Measurements from ENCODE around the gene CYBB.

Gene CYBB

GRCh38 chrX:37781081-37781480, 1.2 kb downstream of the CYBB start:
- H3K4me3 ChIP-seq (ENCODE audit: low read depth, low read length), result no peak overlapping the region
- TF ChIP-seq, protein P1, sequence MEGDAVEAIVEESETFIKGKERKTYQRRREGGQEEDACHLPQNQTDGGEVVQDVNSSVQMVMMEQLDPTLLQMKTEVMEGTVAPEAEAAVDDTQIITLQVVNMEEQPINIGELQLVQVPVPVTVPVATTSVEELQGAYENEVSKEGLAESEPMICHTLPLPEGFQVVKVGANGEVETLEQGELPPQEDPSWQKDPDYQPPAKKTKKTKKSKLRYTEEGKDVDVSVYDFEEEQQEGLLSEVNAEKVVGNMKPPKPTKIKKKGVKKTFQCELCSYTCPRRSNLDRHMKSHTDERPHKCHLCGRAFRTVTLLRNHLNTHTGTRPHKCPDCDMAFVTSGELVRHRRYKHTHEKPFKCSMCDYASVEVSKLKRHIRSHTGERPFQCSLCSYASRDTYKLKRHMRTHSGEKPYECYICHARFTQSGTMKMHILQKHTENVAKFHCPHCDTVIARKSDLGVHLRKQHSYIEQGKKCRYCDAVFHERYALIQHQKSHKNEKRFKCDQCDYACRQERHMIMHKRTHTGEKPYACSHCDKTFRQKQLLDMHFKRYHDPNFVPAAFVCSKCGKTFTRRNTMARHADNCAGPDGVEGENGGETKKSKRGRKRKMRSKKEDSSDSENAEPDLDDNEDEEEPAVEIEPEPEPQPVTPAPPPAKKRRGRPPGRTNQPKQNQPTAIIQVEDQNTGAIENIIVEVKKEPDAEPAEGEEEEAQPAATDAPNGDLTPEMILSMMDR (IDR thresholded peaks at IDR 0.05; ENCODE audit: insufficient read depth, low read length, missing control alignments), result no peak
- CTCF ChIA-PET, result interaction anchor here (0.7 kb wide), 1 partner anchor 35 kb away, joined by 3 read pairs; no protein-coding TSS in a partner anchor
- POLR2A ChIA-PET, result no interaction called here
- DNase-seq (ENCODE audit: low read depth, low spot score), result no peak

GRCh38 chrX:37781814-37782213, 2.0 kb downstream of the CYBB start:
- DNase-seq (ENCODE audit: low read depth, low spot score), result no peak
- TF ChIP-seq, protein P1 (IDR thresholded peaks at IDR 0.05; ENCODE audit: insufficient read depth, low read length, missing control alignments), result no peak
- POLR2A ChIA-PET, result no interaction called here
- CTCF ChIA-PET, result no interaction called here
- no peak overlapping the region for H3K4me3 ChIP-seq (ENCODE audit: low read depth, low read length)

DNA sequence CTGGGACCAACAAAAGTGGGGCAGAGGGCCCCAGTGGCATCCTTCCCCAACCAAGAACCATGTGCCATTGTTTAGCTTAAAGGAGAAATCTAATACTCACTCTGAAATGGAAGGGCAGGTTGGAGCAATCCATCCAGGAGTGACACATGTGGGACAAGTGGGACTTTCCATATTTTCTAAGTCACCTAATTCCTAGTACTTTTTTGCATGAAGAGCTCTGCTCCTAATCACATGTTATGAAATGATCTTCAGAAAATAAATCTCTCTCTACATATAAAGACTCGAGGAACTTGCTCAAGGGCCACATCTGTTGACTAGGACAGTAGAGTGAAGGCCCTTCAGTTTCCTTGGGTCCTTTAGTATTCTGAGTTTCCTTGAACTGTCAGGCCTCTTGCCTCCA, 2.5 kb downstream of the CYBB start:
- ChIA-PET POLR2A (no interaction called here), CTCF (no interaction called here)
- no peak overlapping the region for H3K4me3 ChIP-seq (ENCODE audit: low read depth, low read length)
- TF ChIP-seq, protein P1 (IDR thresholded peaks at IDR 0.05; ENCODE audit: insufficient read depth, low read length, missing control alignments), result no peak
- DNase-seq (ENCODE audit: low read depth, low spot score), result no peak

DNA sequence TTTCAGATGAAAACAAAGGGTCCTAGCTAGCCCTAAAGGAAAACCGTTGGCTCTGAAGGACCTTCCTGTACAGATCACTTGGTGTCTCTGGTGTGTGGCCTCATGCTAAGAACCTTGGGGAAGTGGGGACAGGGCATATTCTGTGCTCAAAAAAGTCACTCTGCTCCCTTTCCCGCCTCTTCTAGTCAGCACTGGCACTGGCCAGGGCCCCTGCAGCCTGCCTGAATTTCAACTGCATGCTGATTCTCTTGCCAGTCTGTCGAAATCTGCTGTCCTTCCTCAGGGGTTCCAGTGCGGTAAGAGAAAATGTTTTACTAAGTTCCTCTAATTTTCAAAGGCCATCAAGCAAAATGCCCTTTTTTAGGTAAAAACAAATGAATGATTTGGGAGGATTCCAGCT, 3.4 kb downstream of the CYBB start:
- H3K4me3 ChIP-seq (ENCODE audit: low read depth, low read length), result no peak overlapping the region
- ChIA-PET POLR2A (no interaction called here), CTCF (no interaction called here)
- TF ChIP-seq, protein P1 (IDR thresholded peaks at IDR 0.05; ENCODE audit: insufficient read depth, low read length, missing control alignments), result no peak
- no peak for DNase-seq (ENCODE audit: low read depth, low spot score)

- ChIA-PET POLR2A (no interaction called here), CTCF (no interaction called here)
- DNase-seq (ENCODE audit: low read depth, low spot score), result no peak
- TF ChIP-seq, protein P1 (IDR thresholded peaks at IDR 0.05; ENCODE audit: insufficient read depth, low read length, missing control alignments), result no peak
- H3K4me3 ChIP-seq (ENCODE audit: low read depth, low read length), result no peak overlapping the region
Measured at GRCh38 chrX:37785569-37785968, 5.7 kb downstream of the CYBB start.

GRCh38 chrX:37786624-37787422, 7.0 kb downstream of the CYBB start:
- H3K4me3 ChIP-seq (ENCODE audit: low read depth, low read length), result no peak overlapping the region
- no peak for DNase-seq (ENCODE audit: low read depth, low spot score)
- POLR2A ChIA-PET, result no interaction called here
- CTCF ChIA-PET, result no interaction called here
- TF ChIP-seq, protein P1 (IDR thresholded peaks at IDR 0.05; ENCODE audit: insufficient read depth, low read length, missing control alignments), result no peak
